MCF 10A (cell line): ENCODE results near the gene CCDC88B. TPM values are rescaled to one million over a fixed set of nuclear protein-coding genes. Genes with fewer than 3 reads are reported as not detected.

Experiments
- BruUV-seq: library from RNA; stranded (reverse); fragments of 400-500 nt; replicated peaks from 2 replicates; lab custom pipeline; 2021; lab: Mats Ljungman, UMichigan
- CTCF ChIA-PET: fragments of 300-600 bp; sonication (Branson Sonifier 250); formaldehyde crosslinking; extraction: SDS; loops from one replicate; lab custom pipeline; 2021; ENCODE audit warnings: antibody characterized with exemption, inconsistent platforms; lab: Yijun Ruan, JAX
- POLR2A ChIA-PET: fragments of 300-600, 350-650 bp; sonication (Branson Sonifier 250); formaldehyde crosslinking; extraction: SDS; loops from one replicate; lab custom pipeline; 2020; ENCODE audit warnings: antibody characterized with exemption, inconsistent platforms; lab: Yijun Ruan, JAX
- DNase-seq: peaks from one replicate; pipeline ENCODE4 v3.0.0-alpha.2; 2018; ENCODE audit not compliant: unreplicated experiment
- H3K27ac Mint-ChIP-seq: one replicate; pipeline ENCODE4 v1.8.0; 2022; ENCODE audit warnings: mild to moderate bottlenecking, low read depth, mixed read lengths; ENCODE audit not compliant: unreplicated experiment
- H3K27me3 Mint-ChIP-seq: one replicate; pipeline ENCODE4 v1.8.0; 2022; ENCODE audit warnings: mixed read lengths; ENCODE audit not compliant: insufficient read depth, unreplicated experiment
- H3K36me3 Mint-ChIP-seq: one replicate; pipeline ENCODE4 v1.8.0; 2022; ENCODE audit warnings: mild to moderate bottlenecking, moderate library complexity, mixed read lengths; ENCODE audit not compliant: insufficient read depth, unreplicated experiment
- H3K4me1 Mint-ChIP-seq: one replicate; pipeline ENCODE4 v1.8.0; 2022; ENCODE audit warnings: mixed read lengths; ENCODE audit not compliant: insufficient read depth, unreplicated experiment
- H3K4me3 Mint-ChIP-seq: one replicate; pipeline ENCODE4 v1.8.0; 2022; ENCODE audit warnings: mild to moderate bottlenecking, moderate library complexity, mixed read lengths; ENCODE audit not compliant: unreplicated experiment
- H3K9me3 Mint-ChIP-seq: one replicate; pipeline ENCODE4 v1.8.0; 2022; ENCODE audit warnings: mixed read lengths; ENCODE audit not compliant: unreplicated experiment
- intact Hi-C: fragments of 100-400 bp; cut with micrococcal nuclease; formaldehyde crosslinking; loops from 2 replicates; pipeline ENCODE4 v1.14.1; 2022
- total RNA-seq: library from RNA; stranded (reverse); gene quantifications from 2 replicates; pipeline ENCODE4 v1.2.3, GENCODE V29; 2022
- TF ChIP-seq, protein P1 (sequence below): fragments of 200-600 bp; IDR thresholded peaks from one replicate; pipeline ENCODE4 v1.8.0; 2022; ENCODE audit warnings: antibody characterized with exemption, mild to moderate bottlenecking; ENCODE audit not compliant: unreplicated experiment

Gene CCDC88B
- total RNA-seq, 1 experiment from 2014 or later = 4.2 TPM

DNA sequence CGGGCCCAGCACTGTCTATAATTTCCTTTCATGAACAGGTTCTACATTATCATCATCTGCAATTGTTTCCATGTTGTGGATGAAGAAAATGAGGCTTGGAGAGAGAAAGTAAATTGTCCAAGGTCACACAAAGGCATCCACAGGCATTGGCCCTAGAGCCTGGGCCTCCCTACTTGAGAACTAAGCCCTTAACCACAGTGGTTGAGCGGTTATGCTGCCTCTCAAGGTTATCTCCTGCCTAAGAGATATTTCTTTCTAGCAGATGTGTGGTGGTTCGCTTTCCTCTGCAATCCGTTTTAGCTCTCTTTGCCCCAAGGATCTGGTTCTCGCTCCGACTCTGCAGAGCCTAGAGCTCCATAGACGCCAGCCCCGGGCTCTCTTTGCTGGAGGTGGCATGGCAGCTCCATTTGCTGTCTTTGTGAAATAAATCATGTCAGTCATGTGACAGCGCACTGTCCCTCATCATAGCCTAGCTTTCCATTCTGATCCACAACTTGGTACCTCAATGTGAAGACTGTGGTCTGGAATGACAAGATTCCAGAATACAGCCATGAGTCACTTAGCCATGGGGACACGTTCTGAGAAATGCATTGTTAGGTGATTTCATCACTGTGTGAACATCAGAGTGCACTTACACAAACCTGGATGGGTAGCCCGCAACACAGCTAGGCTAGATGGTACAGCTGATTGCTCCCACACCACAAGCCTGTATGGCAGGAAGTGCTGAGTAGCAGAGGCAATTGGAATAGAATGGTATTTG is 46.1 kb downstream of the CCDC88B start:
- no TSS peak for BruUV-seq
- peak; percentile 54 for DNase-seq
- TF ChIP-seq, protein P1, sequence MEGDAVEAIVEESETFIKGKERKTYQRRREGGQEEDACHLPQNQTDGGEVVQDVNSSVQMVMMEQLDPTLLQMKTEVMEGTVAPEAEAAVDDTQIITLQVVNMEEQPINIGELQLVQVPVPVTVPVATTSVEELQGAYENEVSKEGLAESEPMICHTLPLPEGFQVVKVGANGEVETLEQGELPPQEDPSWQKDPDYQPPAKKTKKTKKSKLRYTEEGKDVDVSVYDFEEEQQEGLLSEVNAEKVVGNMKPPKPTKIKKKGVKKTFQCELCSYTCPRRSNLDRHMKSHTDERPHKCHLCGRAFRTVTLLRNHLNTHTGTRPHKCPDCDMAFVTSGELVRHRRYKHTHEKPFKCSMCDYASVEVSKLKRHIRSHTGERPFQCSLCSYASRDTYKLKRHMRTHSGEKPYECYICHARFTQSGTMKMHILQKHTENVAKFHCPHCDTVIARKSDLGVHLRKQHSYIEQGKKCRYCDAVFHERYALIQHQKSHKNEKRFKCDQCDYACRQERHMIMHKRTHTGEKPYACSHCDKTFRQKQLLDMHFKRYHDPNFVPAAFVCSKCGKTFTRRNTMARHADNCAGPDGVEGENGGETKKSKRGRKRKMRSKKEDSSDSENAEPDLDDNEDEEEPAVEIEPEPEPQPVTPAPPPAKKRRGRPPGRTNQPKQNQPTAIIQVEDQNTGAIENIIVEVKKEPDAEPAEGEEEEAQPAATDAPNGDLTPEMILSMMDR = no peak
- Mint-ChIP-seq H3K4me1 (peaks cover 11% of the 10 kb centered on the region), H3K27ac (no peak overlapping the region), H3K36me3 (no peaks in the 10 kb centered on the region), H3K9me3 (no peaks in the 10 kb centered on the region), H3K4me3 (no peak overlapping the region), H3K27me3 (peaks cover 44% of the 10 kb centered on the region)
- intact Hi-C loops = no loop called here
- CTCF ChIA-PET = interaction anchor here (0.7 kb wide), 2 partner anchors 59 to 269 kb away, joined by 3 read pairs; no protein-coding TSS in a partner anchor
- POLR2A ChIA-PET = no interaction called here

DNA sequence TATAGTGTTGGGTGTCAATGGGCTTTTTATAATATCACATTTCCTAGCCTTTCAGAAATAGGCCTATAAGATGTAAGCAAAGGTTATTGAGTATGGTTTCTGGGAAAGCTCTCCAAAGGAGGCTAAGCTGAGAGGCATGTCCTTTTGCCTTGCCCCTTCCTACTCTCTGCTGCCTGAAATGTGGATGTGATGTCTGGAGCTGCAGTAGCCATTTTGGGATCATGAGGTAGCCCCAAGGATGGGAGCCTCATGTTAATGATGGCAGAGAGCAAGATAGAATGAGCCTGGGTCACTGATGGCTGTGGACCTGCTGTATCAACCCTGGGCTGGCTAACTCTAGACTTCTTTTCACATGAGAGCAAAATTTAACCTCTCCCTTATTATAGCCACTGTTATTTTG is 47.9 kb downstream of the CCDC88B start:
- POLR2A ChIA-PET = no interaction called here
- peaks cover 11% of the 10 kb centered on the region for H3K4me1 Mint-ChIP-seq
- no TSS peak for BruUV-seq

DNA sequence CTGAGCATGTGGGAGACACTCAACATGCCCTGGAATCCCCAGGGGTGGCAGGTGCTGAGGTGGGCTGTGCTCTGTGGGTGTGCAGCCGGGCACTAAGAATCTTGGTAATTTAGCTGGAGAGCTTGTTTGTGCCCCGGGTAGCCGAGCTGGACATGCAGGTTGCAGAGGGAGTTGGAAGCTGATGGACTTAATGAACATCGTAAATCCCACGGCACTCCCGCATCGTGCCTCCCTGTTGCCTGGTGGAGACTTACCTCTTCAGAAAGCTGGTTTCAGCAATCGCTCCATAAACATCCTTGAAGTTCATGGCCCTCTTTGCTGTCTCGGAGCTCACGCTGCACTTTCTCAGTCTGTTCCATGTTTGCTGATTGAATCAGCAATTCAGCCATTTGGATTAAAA is 48.9 kb downstream of the CCDC88B start:
- no peak overlapping the region for H3K27ac Mint-ChIP-seq
- POLR2A ChIA-PET = no interaction called here
- intact Hi-C loops = no loop called here
- no peaks in the 10 kb centered on the region for H3K9me3 Mint-ChIP-seq
- TF ChIP-seq, protein P1 = no peak
- peaks cover 26% of the 10 kb centered on the region for H3K27me3 Mint-ChIP-seq
- CTCF ChIA-PET = no interaction called here
- no TSS peak for BruUV-seq
- H3K4me3 Mint-ChIP-seq = no peak overlapping the region
- no peaks in the 10 kb centered on the region for H3K36me3 Mint-ChIP-seq
- H3K4me1 Mint-ChIP-seq = peaks cover 11% of the 10 kb centered on the region
- no peak for DNase-seq

More for the DNA sequence above, 47.9 kb downstream of the CCDC88B start:
- peaks cover 36% of the 10 kb centered on the region for H3K27me3 Mint-ChIP-seq
- CTCF ChIA-PET = interaction anchor here (0.6 to 1.0 kb wide), 3 partner anchors 47 to 532 kb away, joined by 3 to 5 read pairs (median 4); no protein-coding TSS in a partner anchor
- no peaks in the 10 kb centered on the region for H3K9me3 Mint-ChIP-seq
- TF ChIP-seq, protein P1 = no peak
- no peaks in the 10 kb centered on the region for H3K36me3 Mint-ChIP-seq
- no peak for DNase-seq
- no peak overlapping the region for H3K4me3 Mint-ChIP-seq
- H3K27ac Mint-ChIP-seq = no peak overlapping the region
- intact Hi-C loops = no loop called here

DNA sequence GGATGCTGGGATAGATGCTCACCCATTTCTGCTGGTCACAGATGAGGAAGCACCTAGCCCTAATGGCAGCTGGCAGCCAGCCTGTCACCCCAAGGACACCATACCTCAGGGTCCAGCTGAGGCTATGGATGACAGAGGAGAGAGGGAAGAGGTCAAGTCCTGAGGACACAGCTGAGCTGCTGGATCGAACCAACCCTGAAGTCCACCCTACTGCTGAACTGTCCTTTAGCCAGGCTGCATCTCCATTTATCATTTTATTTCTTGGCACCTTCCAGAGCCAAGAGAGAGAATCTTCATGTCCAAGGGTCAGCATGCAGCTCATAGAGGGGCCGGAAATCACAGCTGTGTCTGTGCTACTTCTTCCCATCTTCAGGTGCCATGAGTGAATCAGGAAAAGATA is 49.8 kb downstream of the CCDC88B start:
- intact Hi-C loops = no loop called here
- no peak overlapping the region for H3K27ac Mint-ChIP-seq
- peaks cover 25% of the 10 kb centered on the region for H3K27me3 Mint-ChIP-seq
- TF ChIP-seq, protein P1 = no peak
- POLR2A ChIA-PET = interaction anchor here (0.6 to 0.7 kb wide), 2 partner anchors 17 to 514 kb away, joined by 3 read pairs; no protein-coding TSS in a partner anchor
- peaks cover 11% of the 10 kb centered on the region for H3K4me1 Mint-ChIP-seq
- H3K36me3 Mint-ChIP-seq = no peaks in the 10 kb centered on the region
- H3K9me3 Mint-ChIP-seq = no peaks in the 10 kb centered on the region
- CTCF ChIA-PET = interaction anchor here (0.7 kb wide), 2 partner anchors 13 to 58 kb away, joined by 3 read pairs; no protein-coding TSS in a partner anchor
- BruUV-seq = no TSS peak
- no peak for DNase-seq
- no peak overlapping the region for H3K4me3 Mint-ChIP-seq
